GM19023 (cell line): Measurements from ENCODE around the gene CYP17A1.

Experiments
- ATAC-seq: cut with Tn5 transposase; IDR thresholded peaks from one replicate; pipeline ENCODE4 v1.9.1; 2021; ENCODE audit warnings: mild to moderate bottlenecking, moderate library complexity; ENCODE audit not compliant: unreplicated experiment

Gene CYP17A1

DNA sequence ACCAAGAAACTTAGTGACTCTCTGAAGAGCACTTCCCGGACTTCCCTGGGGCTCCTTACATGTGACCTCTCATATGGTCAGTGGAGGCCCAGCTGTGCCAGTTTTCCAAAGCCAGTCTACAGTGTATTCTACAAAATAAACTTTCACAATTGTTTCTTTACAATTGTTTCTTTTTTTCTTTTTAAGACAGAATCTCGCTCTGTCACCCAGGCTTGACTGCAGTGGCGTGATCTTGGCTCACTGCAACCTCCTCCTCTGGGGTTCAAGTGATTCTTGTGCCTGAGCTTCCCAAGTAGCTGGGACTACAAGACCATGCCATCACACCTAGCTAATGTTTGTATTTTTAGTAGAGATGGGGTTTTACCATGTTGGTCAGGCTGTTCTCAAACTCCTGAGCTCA lies 25.9 kb downstream of the CYP17A1 start:
- no peak for ATAC-seq

DNA sequence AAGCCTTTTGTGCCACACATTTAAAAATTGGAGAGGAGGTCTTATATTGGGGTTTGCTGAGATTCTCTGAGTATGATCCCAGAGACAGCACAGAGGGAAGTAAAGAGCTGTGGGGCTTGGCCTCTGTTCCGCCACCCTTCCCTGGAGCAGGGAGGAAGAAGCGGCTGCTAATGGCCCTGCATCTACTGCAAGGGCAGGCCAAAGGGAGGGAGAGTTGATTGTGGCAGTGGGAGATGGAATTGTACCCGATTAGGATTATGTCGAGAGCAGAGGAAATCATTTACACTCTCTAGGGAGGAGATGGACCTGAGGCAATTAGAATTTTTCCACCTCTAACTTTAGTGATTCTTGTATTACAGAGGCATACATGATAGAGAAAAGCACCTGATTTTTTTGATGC lies 28.8 kb downstream of the CYP17A1 start:
- ATAC-seq, result no peak

DNA sequence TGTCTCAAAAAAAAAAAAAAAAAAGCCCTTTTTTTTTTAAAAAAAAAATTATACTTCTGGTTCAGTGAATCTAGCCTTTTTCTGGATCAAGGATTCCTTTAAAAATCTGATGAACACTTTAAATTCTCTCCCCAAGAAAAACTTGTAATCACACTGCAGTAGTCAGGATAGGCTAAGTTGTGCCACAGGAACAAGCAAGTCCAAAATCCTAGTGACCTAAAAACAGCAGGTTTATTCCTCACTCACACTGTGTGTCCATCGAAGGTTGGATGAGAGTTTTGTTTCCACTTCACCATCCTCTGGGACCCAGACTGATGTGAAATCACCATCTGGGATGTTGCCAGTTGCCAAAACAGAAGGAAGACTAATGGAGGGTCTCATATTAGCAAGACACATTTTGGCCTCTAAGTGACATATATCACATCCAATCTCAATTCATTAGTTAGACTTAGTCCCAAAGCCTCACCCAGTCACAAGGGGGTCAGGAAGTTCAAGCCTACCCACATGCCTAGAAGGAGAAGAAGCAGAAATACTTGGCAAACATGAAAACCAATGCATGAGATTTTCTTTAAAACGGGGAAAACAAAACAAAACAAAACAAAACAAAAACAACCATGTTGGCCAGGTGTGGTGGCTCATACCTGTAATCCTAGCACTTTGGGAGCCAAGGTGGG lies 32.7 kb downstream of the CYP17A1 start:
- no peak for ATAC-seq

DNA sequence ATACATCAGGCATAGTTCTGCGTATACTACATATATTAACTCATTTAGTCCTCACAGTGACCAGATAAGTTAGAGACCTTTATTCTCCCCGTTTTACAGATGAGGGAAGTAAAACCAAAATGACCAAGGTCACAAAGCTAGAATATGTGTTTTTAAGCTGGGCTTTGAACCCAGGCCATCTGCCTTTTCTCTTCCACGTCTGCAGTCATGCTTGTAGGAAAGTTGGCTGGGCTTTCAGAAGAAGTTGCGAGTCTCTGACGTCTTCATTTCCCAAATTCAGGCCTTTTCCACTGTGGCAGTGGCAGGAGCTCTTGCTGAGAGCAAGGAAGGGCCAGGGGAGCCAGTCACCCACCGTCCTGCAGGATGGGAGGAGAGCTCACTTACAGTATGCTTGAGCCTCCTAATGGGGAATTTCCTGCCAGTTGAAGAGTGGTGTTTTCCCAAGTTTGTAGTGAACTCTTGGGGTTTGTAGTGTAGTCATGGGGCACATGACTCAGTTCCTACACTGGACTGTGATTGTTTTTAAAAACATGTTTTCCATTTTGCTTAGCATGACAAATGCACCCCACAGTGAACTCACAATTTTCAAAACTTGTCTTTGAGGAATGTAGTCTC lies 34.2 kb downstream of the CYP17A1 start:
- ATAC-seq, result no peak

DNA sequence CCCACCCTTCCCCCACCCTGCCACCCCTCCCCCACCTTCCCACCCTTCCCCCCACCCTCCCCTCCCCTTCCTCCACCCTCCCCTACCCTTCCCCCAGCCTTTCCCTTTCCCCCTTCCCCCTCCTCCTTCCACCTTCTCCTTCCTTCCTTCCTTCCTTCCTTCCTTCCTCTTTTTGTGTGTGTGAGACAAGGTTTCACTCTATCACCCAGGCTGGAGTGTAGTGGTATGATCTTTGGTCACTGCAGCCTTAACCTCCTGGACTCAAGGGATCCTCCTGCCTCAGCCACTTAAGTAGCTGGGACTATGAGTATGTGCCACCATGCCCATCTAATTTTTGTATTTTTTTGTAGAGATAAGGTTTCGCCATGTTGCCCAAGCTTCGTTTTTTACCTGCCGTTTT lies 35.2 kb downstream of the CYP17A1 start:
- ATAC-seq, result no peak

DNA sequence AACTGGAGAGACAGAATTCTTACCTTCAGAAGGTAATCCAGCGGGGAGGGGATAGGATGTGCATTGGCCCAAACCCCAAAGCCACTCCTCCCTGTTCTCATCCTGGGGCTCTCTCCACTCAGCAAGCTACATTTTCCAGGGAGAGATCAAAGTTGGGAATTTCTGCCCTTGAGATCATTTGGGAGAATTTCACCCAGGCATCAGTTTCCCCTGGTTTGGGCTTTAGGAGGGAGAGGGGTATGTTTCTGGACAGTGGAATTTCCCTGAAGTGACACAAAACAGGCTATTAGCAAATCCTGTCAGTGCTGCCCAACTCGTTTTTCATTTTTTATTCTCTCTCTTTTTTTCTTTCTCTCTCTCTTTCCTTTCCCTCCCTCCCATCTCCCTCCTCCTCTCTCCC lies 35.7 kb downstream of the CYP17A1 start:
- no peak for ATAC-seq

DNA sequence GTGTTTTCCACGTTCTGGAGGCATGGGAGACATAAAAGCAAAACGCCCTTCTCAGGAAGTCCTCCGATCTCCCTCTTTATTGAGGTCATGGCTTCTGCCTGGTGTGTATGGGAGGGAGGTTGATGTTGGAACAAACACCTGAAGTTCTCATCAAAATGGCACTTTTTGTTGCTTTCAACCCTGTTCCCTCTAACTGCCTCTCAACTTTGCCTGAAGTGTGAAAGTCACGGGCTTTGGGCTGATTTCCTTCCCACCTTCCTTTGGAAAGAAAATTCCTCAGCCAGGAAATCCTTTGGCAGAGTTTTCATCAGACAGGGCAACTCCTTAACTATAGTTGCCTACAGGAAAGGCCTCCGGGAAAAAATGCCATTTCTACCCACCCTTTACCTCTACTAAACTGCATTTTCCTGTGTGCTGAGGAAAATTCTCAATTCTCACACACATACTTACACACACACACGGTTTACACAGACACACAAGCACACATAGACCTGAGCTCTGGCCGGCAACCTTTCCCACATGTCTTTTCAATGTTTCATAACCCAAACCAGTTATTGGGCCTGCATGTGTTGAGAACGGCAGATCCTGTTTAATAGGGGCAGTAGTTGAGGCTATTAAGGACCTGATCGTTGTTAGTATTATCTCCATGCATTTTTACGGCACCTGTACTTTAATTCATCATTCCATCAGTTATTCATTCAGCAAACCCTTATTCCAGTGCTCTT lies 36.4 kb downstream of the CYP17A1 start:
- no peak for ATAC-seq

DNA sequence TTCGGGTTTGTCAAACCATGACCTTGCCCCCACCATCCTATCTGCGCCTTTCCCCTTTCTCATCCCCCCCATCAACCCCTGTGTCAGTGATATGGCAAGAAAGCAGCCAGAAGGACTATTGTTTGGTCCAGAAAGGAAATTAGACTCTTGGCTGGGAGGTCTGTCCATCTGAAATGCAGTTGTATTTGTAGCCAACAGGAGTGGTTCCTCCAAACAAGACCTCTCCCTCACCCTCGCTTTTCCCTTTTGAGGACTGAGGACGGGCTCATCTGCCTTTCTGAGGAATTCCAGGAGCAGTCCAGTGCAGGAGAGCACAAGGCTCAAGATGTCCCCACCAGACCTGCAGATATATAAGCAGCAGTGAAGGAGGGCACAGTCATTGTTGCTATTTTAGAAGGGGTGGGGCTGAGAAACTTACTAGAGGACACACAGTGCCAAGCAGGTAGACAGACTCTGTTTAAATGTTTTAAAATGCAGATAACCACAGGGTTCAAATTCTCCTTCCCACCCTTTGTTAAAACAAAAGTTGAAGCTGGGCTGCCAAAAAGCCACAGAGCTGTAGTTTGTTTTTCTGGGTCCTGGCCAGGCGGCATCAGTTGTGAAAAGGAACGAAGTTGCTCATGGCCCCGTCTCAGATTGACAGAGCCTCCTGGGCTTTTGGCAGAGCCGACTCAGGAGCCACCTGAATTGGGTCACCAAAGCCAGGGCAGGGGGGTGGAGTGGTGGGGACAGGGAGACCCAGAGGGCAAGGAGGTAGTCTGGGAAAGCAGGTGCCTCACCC lies 37.3 kb downstream of the CYP17A1 start:
- ATAC-seq, result no peak

DNA sequence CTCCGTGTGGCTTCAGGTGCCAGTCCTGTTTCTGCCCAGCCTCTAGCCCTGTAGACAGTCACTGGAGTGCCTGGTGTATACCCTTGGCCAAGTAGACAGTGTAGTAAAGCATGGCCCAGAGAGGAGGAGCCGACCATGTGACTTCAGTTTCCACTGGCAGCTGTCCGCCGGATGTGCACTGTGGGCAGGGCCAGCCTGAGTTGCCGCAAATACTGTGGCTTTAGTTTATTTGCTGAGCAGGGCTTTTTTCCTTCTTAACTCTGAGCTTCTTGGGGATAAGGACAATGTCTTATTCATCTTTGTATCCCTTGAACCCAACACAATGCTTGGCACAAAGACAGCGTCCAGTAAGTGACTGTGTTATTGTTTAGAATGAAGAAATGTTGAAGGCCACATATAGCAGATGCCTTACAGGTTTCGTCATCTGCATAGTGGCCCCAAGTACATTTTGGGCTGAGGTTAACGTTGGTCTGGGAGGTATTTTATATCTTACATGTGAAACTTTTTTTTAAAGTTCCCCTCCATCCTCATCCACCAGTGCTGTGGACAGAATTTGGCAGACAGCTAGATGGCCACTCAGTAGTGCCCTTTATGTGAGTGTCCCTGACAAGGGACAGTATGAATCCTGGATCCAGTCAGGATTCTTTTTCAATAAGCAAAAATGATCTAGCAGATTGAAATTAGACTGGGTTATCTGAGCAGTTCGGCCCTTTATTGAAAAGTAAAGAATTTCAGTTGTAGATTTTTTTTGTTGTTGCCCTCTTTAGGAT lies 40.6 kb downstream of the CYP17A1 start:
- peak; percentile 98 for ATAC-seq

DNA sequence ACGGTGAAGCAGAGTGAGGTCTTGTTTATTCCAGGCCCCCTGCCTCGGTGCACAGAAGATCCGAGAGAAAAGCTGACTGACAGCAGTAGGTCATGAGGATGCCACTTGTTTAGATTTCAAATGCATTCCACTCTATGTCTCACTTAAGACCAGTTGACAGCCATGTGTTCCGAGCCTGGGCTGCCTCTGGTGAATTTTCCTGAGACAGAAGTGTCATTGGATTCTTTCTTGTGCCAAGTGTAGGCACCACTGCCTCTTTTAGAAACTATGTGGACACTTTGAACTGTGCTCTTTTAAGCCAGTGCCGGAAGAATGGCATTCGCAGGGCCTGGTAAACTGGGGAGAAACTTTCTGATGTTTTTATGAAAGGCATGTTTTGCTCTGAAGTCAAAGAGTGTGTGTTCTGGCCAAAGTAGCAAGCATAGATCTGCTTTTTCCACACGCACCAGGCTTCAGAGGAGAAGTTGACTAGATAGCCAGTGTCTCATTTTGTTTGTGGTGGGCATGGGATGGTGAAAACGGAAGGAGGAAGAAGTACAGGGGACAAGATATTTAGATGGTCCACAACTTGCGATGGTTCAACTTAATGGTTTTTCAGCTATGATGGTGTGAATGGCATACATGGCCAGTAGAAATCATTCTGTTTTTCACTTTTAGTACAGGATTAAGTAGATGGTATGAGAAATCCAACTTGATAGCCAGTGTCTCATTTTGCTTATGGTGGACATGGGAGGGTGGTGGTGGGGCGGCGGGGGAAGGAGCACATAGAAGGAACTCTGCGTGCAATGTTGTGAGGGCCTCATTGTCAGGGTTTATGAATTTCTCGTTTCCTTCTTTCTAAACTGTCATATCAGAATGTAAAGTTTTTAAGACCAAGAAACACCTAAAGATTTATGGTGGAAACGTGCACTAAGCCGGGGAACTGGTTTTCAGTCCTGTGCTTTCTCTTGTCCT lies 41.5 kb downstream of the CYP17A1 start:
- ATAC-seq, result peak; percentile 19

DNA sequence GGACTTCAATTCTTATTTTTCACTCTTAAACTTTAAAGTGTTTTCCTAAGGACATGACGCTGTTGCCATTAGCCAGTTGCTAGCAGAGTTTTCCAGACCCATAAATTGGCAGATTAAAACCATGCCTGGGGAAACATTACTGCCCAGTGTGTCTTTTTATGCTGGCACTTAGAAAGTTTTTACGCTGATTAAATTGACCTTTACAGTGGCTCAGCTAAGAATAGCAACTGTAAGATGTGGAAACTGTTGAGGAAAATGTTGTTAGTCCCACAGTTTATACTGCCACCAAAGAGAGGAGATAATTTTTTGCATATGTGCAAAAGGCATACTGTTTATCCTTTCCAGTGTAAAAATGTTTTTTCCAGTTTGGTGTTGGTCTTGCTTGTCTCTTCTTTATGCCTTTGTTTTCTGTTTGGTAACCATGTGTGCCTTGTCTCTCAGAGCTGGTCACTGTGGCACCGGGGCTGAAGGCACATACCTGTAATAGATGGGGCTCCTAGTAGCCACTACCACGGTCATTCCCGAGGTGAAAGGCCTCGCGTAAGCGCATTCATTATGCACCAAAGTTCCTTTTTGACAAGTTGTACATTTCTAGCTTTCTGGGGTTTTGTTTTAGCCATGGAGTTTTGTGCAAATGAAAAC lies 45.3 kb downstream of the CYP17A1 start:
- ATAC-seq, result no peak

DNA sequence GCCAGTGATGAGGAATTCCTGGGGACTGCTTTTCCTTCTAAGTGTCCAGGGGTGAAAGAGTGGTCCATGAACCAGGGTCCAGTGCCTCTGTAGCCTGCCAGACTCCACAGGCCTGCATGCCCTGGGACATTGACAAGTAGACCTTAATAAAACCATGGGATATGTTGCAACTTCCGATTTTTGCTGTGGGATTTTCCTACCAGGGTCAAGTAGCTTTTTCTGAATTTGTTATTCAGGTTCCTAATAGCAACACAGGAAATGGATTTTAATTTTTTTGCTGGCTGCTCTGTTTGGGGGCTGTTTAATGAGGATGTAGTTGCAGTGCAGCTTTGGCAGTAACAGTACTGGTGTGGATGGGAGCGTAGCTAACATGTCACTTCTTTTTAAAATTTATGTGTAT lies 51.4 kb downstream of the CYP17A1 start:
- no peak for ATAC-seq

DNA sequence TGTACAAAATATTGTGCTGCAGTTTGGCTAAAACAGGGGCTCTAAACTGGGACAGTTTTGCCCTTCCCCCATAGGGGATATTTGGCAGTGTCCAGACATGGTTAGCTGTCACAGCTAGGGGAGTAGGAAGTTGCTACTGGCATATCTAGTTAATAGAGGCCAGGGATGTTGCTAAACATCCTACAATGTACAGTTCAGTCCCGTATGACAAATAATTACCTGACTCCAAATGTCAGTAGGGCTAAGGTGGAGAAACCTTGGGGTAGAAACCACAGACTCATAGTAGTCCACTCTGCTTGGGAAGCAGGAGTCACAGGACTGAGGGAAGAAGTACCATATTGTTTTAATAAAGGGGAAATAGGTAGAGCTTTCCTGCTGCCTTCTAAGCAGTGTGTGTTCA lies 53.6 kb downstream of the CYP17A1 start:
- ATAC-seq, result no peak

DNA sequence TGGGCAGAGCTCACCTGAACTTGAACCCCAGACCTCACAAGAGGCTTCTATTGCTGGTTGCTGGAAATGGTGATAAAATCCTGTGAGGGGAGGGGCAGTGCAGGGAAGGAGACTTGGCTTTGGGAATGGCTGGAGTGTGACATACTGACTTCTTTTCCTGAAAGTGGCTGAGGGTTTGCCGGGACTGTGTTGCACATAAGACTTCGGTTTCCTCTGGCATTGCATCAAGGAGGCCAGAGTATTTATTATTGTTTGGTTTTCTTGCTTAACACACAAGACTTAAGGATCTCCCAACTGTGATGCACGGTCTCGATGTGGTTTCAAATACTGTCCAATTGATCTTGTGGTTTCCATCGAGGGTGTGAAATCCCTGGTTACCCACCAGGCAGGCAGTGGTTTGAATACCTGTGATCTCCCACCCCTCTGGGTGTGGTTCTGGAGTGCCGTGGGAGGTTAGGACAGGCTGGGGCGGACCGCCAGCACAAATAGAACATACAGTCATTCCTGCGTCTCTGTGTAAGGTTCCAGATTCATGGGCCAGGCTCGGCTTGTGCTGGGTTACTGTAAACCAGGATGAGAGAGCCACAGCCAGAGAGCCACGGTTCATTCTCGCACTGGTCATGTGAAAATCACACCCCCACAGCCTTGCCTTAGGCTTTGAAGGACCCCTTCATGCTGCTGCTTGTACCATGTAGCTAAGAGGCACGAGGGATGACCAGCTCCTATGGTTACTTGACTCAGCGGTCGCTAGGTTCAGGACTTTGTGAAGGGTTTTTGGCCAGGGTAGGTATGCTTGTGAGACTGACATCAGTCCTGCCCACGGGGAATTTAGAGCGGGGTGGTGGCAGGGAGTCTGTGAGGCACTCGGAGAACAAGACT lies 54.3 kb downstream of the CYP17A1 start:
- no peak for ATAC-seq

DNA sequence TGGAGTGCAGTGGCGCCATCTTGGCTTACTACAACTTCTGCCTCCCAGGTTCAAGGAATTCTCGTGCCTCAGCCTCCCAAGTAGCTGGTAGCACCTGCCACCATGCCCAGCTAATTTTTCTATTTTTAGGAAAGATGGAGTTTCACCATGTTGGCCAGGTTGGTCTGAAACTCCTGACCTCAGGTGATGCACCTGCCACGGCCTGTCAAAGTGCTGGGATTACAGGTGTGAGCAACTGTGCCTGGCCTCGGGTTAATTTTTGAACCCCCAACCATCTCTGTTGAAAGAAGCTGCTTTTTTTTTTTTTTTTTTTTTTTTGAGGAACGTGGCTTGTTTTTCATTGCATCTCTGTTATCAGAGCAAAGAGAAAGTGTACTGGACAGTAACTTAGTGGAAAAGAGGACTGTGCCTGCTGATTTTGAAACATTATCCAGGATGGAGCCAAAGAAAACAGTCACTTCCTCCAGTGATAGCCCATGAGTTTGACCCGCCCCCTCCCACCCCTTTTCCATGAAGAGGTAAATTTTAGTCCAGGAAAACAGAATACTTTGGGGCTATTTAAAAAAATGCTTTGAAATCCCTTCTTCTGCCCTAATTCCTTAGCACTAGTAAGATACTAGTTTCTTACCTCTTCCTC lies 55.2 kb downstream of the CYP17A1 start:
- no peak for ATAC-seq

DNA sequence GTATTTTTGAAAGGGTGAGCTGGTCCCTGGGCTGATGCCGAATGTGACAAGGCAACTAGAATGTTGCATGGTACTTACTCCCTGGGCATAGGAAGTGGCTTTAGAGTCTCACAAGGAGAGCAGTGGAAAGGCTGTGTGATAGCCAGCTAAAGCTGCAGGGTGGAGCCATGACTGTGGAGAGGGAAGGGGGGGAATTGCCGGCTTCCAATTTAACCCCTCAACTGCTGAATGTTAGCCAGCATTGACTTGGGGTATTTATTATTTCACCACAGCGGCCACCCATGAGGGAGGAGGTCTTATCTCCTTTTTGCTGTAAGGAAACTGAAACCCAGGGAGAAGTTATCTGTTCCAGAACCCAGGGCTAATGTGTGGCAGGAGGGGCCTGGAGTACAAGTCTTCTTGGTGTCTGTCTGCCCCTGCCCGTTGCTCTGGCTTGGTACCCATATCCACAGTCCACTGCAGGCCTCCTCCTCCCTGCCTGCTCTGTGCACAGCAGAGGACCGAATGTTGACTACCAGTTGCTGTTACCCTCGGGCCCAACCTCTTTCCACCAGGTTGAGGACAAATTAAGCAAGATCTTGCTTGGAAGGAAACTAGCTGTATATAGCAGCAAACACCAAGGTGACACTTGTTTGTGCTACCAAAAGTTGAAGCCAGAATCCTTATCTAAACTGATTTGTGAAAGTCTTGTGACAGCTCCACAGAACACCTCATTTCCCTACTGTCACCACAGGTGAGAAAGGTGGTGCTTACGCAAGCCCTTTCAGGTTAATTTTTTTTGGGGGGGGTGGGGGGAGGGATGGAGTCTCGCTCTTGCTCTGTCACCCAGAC lies 55.9 kb downstream of the CYP17A1 start:
- ATAC-seq, result no peak
